Activated naive CD4-positive, alpha-beta T cell treated with anti-CD3 and anti-CD28 coated beads, Interleukin-2, amount 50 U/mL, for 16 hours (primary cell): ENCODE data around the gene CDKN2AIP.
"Not testable (repeated sequence)": the region's sequence is repeated elsewhere in the genome, so short reads cannot be mapped to it uniquely, and the experiment has no call there.

Experiments
- DNase-seq: peaks from one replicate; pipeline ENCODE4 v3.0.0-alpha.2; 2020

Gene CDKN2AIP

GRCh38 chr4:183455431-183456195 is 11.2 kb downstream of the CDKN2AIP start:
- DNase-seq: no peak

GRCh38 chr4:183458005-183458404 is 13.6 kb downstream of the CDKN2AIP start:
- no peak for DNase-seq

DNA sequence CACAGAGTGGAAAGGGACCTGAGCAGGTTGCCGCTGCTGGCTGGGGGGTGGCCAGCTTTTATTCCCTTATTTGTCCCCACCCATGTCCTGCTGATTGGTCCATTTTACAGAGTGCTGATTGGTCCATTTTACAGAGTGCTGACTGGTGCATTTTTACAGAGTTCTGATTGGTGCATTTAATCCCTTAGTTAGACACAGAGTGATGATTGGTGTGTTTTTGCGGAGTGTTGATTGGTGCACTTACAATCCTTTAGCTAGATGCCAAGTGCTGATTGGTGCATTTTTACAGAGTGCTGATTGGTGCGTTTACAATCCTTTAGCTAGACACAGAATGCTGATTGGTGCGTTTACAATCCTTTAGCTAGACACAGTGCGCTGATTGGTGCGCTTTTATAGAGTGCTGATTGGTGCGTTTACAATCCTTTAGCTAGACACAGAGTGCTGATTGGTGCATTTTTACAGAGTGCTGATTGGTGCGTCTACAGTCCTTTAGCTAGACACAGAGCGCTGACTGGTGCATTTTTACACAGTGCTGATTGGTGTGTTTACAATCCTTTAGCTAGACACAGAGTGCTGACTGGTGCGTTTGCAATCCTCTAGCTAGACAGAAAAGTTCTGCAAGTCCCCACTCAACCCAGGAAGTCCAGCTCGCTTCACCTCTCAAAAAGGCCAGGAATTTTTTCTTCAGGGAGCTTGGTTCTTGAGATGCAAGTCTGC is 19.6 kb downstream of the CDKN2AIP start:
- DNase-seq: not testable (repeated sequence)

DNA sequence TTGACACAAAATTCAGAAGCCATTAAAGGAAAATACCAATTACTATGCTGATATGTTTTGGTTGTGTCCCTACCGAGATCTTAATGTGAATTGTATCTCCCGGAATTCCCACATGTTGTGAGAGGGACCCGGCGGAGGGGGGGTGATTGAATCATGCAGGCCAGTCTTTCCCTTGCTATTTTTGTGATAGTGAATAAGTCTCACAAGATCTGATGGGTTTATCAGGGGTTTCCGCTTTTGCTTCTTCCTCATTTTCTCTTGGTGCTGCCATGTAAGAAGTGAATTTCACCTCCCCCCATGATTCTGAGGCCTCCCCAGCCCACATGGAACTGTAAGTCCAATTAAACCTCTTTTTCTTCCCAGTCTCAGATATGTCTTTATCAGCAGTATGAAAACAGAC is 21.4 kb downstream of the CDKN2AIP start:
- not testable (repeated sequence) for DNase-seq

DNA sequence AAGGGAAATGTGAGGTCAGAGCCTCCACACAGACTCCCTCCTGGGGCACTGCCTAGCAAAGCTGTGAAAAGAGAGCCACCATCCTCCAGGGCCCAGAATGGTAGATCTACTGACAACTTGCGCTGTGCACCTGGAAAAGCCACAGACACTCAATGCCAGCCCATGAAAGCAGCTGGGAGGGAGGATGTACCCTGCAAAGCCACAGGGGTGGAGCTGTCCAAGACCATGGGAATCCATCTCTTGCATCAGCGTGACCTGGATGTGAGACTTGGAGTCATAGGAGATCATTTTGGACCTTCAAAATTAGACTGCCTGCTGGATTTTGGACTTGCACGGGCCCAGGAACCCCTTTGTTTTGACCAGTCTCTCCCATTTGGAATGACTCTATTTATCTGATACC is 22.8 kb downstream of the CDKN2AIP start:
- no peak for DNase-seq

DNA sequence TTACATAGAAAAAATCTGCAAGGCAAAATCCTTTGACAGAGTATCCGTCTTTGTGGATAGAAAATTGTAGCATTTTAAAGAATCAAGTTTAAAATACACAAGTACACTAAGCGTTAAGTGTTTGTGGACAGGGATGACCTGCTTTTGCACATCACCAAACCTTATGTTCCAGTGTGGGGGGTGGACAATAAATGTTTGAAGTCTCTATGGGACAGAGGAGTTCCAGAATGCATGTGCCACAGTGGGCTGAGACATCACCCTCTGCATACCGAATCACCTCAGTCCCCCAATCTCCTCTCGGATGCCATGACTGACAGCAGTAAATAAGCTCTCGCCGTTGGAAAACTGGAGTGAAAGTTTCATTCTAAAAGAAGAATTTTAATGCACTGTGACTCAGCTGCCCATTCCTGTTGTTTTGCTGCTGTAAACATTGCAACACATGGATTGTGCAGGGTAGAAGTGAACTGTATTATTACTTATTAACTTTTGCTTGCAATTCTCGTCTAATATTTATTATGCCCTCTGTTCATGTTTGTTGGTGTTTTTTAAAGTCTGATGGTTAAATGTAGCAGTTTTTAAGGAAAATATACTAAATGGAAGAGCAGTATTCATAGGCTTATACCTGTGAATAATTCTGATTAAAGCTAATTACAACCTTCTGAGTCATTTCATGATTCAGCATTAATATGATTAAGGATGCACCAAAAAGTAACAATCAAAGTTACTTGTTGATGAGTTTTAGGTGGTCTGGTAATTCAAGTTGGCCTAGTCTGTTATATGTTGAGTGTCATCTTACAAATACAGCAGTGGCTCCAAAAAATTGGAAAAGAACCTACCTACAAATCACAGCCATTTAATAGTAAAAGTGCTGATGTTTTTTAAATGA is 24.0 kb downstream of the CDKN2AIP start:
- no peak for DNase-seq

- DNase-seq: no peak
Measured at GRCh38 chr4:183469285-183469684, 24.8 kb downstream of the CDKN2AIP start.

- DNase-seq: no peak
Measured at GRCh38 chr4:183469936-183470335, 25.5 kb downstream of the CDKN2AIP start.

GRCh38 chr4:183470821-183471220 is 26.4 kb downstream of the CDKN2AIP start:
- DNase-seq: no peak

- peak; percentile 81 for DNase-seq
Measured at GRCh38 chr4:183471946-183472708, 27.7 kb downstream of the CDKN2AIP start.

DNA sequence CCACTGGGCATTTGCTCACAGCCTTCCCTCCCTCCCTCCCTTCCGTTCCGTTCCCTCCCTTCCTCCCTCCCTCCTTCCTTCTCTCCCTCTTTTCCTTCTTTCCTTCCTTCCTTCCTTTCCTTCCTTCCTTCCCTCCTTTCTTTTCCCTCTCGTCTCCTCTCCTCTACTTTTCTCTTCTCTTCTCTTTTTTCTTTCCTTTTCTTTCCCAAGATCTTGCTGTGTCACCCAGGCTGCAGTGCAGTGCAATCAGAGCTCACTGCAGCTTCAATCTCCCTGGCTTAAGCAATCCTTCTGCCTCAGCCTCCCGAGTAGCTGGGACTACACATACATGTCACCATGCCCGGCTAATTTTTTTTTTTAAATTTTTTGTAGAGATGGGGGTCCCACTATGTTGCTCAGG is 33.7 kb downstream of the CDKN2AIP start:
- no peak for DNase-seq

GRCh38 chr4:183478926-183479325 is 34.5 kb downstream of the CDKN2AIP start:
- no peak for DNase-seq

- not testable (repeated sequence) for DNase-seq
Measured at GRCh38 chr4:183482515-183483095, 38.2 kb downstream of the CDKN2AIP start.

DNA sequence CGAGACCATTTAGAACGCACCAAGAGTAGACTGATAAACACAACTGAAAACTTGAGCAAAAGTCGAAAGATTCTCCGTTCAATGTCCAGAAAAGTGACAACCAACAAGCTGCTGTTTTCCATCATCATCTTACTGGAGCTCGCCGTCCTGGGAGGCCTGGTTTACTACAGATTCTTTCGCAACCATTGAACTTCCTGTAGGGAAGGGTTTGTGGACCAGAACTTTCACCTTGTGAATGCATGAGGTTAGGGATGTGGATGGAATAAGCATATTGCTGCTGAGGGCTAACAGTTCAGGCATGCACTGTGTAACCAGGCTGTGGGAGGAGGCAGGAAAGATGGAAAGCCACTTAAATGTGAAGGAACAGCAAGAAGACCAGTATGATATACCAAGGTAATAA is 39.6 kb downstream of the CDKN2AIP start:
- DNase-seq: no peak

DNA sequence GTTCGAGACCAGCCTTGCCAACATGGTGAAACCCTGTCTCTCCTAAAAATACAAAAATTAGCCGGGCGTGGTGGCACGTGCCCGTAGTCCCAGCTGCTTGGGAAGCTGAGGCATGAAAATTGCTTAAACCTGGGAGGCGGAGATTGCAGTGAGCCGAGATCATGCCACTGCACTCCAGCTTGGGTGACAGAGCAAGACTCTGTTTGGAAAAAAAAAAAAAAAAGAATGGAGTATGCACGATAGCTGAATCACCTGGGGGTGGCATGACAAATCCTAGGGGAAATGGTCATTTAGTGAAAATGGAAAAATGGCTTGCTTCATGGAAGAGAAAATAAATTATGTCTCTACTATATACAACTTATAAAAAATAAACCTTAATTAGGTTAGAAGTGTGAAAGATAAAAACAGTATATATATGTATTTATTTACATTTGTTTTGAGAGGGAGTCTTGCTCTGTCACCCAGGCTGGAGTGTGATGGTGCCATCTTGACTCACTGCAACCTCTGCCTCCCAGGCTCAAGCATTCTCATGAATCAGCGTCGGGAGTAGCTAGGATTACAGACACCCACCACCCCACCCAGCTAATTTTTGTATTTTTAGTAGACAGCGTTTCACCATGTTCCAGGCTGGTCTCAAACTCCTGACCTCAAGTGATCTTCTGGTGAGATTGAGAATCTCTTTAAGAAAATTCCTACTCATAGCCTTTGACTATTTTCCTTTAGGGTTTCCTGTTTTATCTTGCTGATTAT is 41.1 kb downstream of the CDKN2AIP start:
- DNase-seq: no peak

- DNase-seq: no peak
Measured at GRCh38 chr4:183492791-183493222, 48.4 kb downstream of the CDKN2AIP start.

DNA sequence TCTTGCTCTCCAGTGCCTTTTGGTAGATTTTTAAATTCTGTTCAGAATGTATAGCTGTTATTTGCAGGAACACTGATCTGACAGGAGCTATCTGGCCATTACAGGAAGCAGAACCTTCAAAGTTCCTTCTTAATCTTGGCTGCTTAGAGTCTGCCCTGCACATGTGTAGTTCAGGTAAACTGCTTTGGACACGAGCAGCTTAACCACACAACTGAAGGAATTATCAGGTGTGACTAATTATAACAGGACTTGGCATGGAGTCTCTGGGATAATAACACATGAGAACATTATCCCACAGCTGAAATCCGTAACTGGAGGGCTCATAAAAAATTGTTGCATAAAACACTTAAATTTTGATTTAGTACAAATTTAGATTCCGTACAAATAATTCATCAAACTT is 48.8 kb downstream of the CDKN2AIP start:
- DNase-seq: no peak

- DNase-seq: no peak
Measured at GRCh38 chr4:183495184-183495583, 50.7 kb downstream of the CDKN2AIP start.
